ENCODE measurements around the gene SCUBE1.

DNA sequence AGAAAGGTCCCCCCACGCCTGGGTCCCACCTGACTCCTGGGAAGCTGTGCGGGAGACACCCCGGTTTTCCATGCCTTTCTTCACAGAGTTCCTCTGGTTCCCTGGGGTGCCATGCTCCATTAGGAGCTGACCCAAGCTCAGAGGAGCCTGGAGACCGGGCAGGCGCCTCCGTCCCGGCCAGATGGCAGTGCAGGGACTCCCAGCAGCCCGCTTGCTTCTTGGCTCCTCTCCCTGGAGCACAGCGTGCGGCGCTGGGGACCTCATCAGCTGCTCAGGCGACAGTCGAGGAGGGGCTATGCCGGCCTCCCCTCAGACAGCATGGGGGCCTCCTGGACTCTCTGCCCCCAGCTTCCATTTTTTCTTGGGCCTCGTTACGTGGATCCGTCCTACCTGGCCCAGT, 143.1 kb downstream of the SCUBE1 start:
- TF ChIP-seq ZNF565 (CRISPR knock-in tag; conservative IDR thresholded peaks at IDR 0.05; ENCODE audit: low read depth), result no peak
- TF ChIP-seq, protein P1, sequence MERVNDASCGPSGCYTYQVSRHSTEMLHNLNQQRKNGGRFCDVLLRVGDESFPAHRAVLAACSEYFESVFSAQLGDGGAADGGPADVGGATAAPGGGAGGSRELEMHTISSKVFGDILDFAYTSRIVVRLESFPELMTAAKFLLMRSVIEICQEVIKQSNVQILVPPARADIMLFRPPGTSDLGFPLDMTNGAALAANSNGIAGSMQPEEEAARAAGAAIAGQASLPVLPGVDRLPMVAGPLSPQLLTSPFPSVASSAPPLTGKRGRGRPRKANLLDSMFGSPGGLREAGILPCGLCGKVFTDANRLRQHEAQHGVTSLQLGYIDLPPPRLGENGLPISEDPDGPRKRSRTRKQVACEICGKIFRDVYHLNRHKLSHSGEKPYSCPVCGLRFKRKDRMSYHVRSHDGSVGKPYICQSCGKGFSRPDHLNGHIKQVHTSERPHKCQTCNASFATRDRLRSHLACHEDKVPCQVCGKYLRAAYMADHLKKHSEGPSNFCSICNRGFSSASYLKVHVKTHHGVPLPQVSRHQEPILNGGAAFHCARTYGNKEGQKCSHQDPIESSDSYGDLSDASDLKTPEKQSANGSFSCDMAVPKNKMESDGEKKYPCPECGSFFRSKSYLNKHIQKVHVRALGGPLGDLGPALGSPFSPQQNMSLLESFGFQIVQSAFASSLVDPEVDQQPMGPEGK (CRISPR knock-in tag; IDR thresholded peaks at IDR 0.05; ENCODE audit: borderline replicate concordance), result no peak
- TF ChIP-seq TCF4 (CRISPR knock-in tag; IDR thresholded peaks at IDR 0.05; ENCODE audit: borderline replicate concordance), result no peak
- no peak for TF ChIP-seq CSDC2 (CRISPR knock-in tag; IDR thresholded peaks at IDR 0.05)
- TF ChIP-seq RARB (CRISPR knock-in tag; IDR thresholded peaks at IDR 0.05), result no peak
- TF ChIP-seq, protein P2, sequence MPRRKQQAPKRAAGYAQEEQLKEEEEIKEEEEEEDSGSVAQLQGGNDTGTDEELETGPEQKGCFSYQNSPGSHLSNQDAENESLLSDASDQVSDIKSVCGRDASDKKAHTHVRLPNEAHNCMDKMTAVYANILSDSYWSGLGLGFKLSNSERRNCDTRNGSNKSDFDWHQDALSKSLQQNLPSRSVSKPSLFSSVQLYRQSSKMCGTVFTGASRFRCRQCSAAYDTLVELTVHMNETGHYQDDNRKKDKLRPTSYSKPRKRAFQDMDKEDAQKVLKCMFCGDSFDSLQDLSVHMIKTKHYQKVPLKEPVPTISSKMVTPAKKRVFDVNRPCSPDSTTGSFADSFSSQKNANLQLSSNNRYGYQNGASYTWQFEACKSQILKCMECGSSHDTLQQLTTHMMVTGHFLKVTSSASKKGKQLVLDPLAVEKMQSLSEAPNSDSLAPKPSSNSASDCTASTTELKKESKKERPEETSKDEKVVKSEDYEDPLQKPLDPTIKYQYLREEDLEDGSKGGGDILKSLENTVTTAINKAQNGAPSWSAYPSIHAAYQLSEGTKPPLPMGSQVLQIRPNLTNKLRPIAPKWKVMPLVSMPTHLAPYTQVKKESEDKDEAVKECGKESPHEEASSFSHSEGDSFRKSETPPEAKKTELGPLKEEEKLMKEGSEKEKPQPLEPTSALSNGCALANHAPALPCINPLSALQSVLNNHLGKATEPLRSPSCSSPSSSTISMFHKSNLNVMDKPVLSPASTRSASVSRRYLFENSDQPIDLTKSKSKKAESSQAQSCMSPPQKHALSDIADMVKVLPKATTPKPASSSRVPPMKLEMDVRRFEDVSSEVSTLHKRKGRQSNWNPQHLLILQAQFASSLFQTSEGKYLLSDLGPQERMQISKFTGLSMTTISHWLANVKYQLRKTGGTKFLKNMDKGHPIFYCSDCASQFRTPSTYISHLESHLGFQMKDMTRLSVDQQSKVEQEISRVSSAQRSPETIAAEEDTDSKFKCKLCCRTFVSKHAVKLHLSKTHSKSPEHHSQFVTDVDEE (CRISPR knock-in tag; IDR thresholded peaks at IDR 0.05), result no peak
- no peak for TF ChIP-seq TOX (CRISPR knock-in tag; IDR thresholded peaks at IDR 0.05; ENCODE audit: borderline replicate concordance)
- TF ChIP-seq ZNF8 (CRISPR knock-in tag; IDR thresholded peaks at IDR 0.05), result no peak
- TF ChIP-seq PPARA (CRISPR knock-in tag; IDR thresholded peaks at IDR 0.05; ENCODE audit: borderline replicate concordance), result no peak
- TF ChIP-seq, protein P3, sequence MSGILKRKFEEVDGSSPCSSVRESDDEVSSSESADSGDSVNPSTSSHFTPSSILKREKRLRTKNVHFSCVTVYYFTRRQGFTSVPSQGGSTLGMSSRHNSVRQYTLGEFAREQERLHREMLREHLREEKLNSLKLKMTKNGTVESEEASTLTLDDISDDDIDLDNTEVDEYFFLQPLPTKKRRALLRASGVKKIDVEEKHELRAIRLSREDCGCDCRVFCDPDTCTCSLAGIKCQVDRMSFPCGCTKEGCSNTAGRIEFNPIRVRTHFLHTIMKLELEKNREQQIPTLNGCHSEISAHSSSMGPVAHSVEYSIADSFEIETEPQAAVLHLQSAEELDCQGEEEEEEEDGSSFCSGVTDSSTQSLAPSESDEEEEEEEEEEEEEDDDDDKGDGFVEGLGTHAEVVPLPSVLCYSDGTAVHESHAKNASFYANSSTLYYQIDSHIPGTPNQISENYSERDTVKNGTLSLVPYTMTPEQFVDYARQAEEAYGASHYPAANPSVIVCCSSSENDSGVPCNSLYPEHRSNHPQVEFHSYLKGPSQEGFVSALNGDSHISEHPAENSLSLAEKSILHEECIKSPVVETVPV (CRISPR knock-in tag; IDR thresholded peaks at IDR 0.05), result no peak
- TF ChIP-seq, protein P4, sequence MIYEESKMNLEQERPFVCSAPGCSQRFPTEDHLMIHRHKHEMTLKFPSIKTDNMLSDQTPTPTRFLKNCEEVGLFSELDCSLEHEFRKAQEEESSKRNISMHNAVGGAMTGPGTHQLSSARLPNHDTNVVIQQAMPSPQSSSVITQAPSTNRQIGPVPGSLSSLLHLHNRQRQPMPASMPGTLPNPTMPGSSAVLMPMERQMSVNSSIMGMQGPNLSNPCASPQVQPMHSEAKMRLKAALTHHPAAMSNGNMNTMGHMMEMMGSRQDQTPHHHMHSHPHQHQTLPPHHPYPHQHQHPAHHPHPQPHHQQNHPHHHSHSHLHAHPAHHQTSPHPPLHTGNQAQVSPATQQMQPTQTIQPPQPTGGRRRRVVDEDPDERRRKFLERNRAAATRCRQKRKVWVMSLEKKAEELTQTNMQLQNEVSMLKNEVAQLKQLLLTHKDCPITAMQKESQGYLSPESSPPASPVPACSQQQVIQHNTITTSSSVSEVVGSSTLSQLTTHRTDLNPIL (CRISPR knock-in tag; IDR thresholded peaks at IDR 0.05; ENCODE audit: low read depth), result no peak
- TF ChIP-seq, protein P5, sequence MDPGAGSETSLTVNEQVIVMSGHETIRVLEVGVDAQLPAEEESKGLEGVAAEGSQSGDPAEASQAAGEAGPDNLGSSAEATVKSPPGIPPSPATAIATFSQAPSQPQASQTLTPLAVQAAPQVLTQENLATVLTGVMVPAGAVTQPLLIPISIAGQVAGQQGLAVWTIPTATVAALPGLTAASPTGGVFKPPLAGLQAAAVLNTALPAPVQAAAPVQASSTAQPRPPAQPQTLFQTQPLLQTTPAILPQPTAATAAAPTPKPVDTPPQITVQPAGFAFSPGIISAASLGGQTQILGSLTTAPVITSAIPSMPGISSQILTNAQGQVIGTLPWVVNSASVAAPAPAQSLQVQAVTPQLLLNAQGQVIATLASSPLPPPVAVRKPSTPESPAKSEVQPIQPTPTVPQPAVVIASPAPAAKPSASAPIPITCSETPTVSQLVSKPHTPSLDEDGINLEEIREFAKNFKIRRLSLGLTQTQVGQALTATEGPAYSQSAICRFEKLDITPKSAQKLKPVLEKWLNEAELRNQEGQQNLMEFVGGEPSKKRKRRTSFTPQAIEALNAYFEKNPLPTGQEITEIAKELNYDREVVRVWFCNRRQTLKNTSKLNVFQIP (CRISPR knock-in tag; IDR thresholded peaks at IDR 0.05; ENCODE audit: borderline replicate concordance, low read depth), result no peak
- TF ChIP-seq ISL1 (CRISPR knock-in tag; IDR thresholded peaks at IDR 0.05), result no peak
- no peak for TF ChIP-seq ZFP3 (CRISPR knock-in tag; IDR thresholded peaks at IDR 0.05)

Measured in SK-N-SH treated with all-trans-retinoic acid at 6 μM for 48 hours (cell line).